HG02943 (cell line): Measurements from ENCODE around the gene CFAP20DC.
"Not testable (repeated sequence)": the region's sequence is repeated elsewhere in the genome, so short reads cannot be mapped to it uniquely, and the experiment has no call there.

Source experiments
- ATAC-seq: cut with Tn5 transposase; IDR thresholded peaks from one replicate; pipeline ENCODE4 v1.9.1; 2021; ENCODE audit warnings: mild to moderate bottlenecking, low read depth, moderate library complexity; ENCODE audit not compliant: unreplicated experiment

The CFAP20DC gene

DNA sequence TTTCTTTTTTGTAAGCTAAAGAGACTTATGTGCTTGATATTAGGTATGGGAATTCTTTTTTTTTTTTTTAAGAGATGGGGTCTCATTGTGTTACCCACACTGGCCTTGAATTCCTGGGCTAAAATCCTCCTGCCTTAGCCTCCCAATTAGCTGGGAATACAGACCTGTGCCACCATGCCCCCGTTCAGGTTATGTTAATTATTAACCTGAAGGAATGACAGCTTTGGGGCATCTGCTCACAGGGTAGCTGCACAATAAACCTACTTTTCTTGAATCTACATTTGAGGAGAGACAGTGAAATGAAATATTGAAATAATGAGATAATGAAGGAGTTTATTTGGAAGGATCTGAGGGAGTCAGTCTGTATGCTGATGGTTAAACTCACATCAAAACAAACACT, 225.0 kb downstream of the CFAP20DC start:
- ATAC-seq, result no peak

DNA sequence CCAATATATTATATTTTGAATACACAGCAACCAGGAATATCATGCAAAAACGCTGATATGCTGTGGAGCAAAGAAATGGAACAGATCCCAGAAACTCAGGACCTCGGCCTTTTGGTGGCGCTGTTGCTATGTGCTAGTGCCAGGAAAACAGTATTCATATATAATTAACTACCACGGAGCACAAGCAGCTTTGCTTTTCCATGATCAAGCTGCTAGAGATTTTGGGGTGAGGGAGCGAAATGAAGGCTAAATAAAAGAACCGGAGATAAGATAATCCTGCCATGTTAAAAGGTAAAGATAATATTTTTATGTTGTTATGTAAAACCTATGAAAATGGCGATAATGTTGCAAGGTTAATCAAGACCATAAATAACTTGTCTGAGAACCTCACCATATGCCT, 225.5 kb downstream of the CFAP20DC start:
- no peak for ATAC-seq

DNA sequence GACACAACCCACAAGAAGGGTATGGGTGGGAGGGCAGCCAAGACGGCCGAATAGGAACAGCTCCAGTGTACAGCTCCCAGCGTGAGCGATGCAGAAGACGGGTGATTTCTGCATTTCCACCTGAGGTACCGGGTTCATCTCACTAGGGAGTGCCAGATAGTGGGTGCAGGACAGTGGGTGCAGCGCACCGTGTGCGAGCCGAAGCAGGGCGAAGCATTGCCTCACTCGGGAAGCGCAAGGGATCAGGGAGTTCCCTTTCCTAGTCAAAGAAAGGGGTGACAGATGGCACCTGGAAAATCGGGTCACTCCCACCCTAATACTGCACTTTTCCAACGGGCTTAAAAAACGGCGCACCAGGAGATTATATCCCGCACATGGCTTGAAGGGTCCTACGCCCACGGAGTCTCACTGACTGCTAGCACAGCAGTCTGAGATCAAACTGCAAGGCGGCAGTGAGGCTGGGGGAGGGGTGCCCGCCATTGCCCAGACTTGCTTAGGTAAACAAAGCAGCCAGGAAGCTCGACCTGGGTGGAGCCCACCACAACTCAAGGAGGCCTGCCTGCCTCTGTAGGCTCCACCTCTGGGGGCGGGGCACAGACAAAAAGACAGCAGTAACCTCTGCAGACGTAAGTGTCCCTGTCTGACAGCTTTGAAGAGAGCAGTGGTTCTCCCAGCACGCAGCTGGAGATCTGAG, 243.1 kb downstream of the CFAP20DC start:
- not testable (repeated sequence) for ATAC-seq

DNA sequence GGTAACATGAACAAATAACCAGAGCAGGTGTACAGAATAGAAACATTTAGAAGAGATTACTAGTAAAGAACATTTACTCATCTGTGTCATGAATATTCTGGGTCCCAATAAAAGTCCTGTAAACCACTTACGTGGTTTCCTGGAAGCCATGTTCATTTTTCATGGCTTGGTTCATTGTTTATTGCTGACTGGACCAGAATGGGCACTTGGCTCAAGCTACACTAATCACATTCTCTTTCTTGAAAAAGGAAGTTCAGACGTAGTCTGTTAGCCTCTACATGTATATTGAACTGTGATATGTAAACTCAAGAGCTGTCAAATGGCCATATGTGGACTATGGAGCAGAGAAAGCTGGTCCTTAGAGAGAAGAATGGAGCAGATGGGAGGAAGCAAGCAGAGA, 244.9 kb downstream of the CFAP20DC start:
- ATAC-seq, result no peak

DNA sequence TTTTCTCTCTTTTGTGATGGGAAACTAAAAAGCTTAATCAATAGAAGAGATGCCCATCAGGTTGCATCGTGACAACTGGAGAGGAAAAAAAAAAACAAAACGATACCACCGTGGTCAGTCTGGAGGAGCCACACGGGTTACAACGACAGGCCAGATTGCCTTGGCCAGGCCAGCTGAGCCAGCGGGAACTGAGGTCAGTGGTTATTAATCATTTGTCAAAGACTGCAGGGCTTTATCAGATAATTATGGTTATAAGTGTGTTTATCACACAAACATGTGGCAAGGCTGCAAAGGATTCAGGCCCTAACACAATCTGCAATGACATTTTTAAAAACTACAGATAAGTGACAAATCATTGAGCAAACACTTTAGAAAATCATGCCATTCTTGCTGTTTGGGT, 248.3 kb downstream of the CFAP20DC start:
- ATAC-seq, result no peak

DNA sequence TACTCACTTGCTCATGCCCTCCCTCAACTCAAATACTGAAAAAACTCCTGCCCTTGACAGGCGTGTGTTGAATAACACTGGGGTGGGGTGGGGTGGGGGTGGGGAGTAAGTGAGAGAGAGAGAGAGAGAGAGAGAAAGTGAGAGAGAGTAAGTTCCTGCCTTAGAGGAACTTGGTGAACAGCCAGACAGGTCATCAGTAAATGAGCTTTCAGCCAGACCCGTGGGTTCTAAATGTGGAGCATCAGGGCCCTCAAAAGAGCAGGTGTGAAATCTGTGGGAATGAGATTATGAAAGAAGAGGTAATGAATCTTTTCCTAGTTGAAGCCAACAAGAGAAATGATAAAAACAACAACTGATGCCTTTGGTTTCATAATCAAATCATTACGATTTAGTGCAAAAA, 248.9 kb downstream of the CFAP20DC start:
- no peak for ATAC-seq

DNA sequence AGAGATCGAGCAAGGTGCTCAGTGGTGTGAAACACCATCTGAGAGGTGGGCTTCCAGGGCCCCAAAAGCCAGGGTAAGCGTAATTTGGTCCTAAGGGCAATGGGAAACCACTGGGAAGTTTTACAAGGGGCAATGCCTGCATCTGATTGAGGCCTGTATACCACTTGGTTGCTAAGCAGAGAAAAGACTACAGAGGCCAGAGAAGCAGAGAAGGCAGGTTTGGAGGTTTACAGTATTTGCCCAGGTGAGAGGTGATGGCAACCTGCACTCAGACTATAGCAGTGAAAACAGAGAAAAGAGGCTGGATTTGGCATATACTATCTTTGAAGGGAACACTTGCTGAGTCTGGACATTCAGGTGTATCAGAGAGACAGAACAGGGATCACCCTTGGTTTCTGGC, 249.8 kb downstream of the CFAP20DC start:
- ATAC-seq, result no peak

DNA sequence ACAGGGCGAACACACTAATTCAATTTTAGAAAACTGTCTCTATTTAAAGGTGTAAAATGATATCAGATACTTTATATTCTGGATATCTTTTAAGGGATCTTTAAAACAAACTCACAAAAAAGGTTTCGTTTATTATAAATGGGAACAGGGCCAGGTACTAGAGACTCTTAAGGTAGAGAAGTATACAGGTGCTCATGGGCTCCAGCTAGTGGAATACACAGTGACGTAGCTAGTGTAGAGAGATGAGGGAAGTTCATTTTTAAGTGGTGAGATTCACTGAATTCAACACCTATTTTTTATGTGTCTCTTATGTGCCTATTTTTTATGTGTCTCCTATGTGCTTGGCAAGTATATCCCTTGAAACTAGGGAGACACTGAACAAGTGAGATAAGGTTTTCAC, 250.6 kb downstream of the CFAP20DC start:
- no peak for ATAC-seq

DNA sequence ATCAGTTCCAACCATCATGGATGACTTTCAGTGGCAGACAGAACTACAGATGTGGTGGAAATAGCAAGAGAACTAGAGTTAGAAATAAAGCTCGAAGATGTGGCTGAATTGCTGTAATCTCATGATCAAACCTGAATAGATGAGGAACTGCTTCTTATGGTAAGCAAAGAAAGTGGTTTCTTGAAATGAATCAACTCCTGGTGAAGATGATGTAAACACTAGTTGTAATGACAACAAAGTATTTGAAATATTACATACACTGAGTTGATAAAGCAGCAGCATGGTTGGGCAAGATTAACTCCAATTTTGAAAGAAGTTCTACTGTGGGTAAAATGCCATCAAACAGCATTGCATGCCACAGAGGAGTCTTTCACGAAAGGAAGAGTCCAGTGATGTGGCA, 251.5 kb downstream of the CFAP20DC start:
- no peak for ATAC-seq

DNA sequence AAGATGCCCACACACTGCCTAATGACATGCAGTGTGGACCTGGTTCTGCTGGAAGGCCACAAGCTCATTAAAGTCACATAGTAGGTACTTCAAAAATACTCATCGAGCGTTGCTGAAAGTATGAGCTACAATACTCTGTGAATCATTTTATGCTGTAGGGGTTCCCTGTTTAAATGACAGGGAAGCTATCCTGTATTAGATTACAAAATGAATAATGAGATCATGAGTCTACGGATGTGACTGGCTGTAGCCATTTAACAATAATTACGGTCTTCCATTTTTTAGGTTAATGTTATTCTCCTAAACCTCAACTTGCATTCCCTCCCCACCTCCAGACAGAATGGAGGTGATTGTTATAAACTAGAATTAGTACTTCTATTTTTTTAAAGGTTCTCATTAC, 255.1 kb downstream of the CFAP20DC start:
- ATAC-seq, result no peak

DNA sequence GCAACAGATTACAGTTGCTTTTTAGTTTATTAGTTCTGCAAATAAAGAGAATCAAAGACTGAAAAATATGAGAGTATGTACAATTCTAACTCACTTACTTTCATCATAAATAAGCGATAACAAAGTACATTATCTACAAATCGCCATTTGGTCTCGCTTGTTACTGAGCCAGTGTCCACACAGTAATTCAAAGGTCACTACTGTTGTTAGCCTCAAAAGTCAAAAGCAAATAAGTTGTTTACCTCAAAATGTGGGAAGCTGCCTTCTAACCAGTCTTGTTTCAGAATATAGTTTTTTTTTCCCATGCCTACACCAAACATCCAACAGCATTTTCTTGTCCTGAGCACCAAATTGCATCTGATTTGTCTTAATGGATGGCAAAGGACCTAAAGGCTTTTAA, 255.9 kb downstream of the CFAP20DC start:
- no peak for ATAC-seq

DNA sequence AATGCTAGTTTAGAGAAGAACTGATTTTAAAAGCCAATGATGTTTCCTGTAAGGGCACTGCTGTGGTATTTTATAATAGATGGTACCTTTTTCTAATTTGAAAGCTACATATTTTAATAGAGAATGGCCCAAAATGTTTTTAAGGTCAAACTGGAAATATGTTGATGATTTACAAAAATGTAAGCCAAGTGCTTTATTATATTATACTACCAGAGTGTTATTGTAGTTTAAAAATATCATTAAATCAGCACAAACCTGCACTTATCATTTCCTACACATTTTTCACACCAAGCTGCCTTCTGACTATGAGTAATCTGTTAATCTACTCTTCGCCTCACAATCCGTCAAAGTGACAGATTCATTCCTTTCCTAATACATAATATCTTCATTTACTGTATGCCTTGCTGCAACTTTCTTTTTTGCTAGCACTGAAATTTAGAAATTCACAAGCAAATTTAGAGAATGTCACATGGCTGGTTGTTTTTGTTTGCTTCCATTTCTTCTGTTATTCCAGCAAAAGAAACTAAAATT, 256.8 kb downstream of the CFAP20DC start:
- ATAC-seq, result no peak

DNA sequence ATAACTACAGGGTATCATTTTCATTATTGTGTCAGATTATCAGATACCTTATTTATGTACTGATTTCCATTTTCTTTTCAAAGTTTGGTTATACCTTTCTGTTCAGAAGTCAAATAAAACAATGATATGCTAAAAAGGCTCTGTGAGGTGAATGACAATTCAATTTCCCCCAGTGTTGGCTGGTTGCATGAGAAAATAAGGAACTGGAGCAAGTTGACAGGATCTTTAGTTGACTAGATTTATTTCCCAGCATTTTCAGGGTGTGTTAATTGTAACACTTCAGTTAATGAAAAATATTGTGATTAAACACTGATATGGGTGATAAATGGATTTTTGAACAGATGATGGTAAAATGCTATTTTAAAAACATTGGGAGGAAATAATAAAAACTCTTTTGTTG, 260.4 kb downstream of the CFAP20DC start:
- no peak for ATAC-seq

DNA sequence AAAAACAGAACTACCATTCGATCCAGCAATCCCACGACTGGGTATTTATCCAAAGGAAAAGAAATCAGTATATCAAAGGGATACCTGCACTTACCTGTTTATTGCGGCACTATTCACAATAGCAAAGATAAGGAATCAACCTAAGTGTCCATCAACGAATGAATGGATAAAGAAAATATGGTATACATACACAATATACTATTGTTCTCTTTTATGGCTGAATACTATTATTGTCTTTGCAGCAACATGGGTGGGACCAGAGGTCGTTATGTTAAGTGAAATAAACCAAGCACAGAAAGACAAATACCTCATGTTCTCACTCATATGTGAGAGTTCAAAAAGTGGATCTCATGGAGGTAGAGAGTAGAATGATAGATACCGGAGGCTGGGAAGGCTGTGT, 264.9 kb downstream of the CFAP20DC start:
- ATAC-seq, result no peak

DNA sequence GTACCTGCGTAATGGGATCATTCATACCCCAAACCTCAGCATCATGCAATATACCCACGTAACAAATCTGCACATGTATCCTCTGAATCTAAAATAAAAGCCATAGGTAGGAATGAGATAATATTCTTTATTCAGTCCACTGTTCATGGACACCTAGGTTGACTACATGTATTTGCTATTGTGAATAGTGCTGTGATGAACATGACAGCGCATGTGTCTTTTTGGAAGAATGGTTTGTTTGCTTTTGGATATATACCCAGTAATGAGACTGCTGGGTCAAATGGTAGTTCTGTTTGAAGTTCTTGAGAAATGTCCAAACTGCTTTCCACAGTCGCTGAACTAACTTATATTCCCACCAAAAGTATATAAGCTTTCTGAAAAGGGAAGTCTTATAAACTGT, 265.4 kb downstream of the CFAP20DC start:
- no peak for ATAC-seq

DNA sequence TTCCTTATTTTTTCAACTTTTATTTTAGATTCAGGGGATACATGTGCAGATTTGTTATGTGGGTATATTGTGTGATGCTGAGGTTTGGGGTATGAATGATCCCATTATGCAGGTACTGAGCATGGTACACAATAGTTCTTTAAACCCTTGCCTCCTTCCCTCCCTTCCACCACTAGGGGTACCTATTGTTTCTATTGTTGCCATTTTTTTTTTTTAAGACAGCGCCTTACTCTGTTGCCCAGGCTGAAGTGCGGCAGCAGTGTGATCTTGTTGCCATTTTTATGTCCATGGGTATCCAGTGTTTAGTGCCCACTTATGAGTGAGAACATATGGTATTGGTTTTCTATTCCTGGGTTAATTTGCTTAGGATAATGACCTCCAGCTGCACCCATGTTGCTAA, 266.0 kb downstream of the CFAP20DC start:
- no peak for ATAC-seq

DNA sequence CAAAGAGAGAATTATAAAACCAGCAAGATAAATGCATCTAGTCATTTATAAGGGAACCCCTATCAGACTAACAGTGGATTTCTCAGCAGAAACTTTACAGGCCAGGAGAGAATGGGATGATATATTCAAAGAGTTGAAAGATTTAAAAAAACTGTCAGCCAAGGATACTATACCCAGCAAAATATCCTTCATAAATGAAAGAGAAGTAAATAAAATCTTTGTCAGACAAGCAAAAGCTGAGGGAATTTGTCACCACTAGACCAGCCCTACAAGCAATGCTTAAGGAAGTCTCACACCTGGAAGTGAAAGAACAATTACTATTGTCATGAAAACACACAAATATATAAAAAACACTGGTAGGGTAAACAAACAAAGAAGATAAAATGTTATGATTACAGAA, 269.9 kb downstream of the CFAP20DC start:
- no peak for ATAC-seq

DNA sequence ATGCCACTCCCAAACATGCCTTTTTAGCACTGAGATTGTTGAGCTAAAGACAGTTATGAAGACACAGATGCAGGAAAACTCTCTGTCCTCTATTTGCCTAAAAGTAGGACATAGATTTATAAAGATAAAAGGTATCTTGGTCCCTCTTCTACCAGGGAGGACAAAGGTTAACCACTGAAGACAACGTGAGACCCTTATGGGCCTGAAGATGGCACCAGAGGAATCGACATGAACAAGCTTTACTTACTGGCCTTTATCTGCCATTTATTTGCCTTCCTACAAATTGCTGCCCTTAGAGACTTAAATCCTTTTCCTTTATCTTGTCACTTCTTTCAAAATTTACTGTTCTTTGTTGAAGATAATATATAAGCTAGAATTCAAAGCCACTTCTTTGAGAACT, 273.6 kb downstream of the CFAP20DC start:
- ATAC-seq, result no peak

DNA sequence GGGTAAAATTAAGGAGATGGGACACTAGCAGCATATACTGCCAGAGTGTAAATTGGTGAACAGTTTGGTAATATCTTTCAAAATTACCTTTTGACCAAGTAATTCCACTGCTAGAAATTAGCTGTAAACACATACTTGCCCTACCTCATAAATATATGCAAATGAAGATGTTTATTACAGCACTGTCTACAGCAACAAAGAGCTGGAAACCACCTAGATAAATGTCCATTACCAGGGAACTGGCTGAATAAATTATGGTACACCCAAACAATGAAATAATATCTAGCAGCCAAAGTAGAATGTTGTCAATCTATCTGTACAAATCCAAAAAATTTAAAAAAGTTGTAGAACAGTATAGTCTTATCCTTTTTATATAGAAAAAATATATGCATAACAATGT, 277.4 kb downstream of the CFAP20DC start:
- ATAC-seq, result no peak

DNA sequence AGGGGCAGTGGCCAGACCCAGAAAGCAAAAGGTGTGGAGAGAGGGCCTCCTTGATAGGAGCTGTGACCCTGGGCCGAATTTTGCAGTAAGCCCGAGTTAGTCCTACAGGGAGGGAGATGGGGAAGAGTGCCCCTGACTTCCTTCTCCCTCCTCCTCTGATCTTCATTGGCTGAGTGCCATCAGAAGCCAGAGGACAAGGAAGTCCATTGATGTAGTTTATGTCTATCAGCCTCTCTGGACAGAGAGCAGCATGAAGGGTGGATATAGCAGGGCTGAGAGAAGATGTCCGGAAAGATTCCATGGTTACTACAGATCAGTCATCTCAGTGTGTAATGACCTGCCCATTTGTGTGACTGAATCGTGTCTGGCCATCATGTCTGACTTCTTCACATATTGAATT, 280.8 kb downstream of the CFAP20DC start:
- ATAC-seq, result no peak

DNA sequence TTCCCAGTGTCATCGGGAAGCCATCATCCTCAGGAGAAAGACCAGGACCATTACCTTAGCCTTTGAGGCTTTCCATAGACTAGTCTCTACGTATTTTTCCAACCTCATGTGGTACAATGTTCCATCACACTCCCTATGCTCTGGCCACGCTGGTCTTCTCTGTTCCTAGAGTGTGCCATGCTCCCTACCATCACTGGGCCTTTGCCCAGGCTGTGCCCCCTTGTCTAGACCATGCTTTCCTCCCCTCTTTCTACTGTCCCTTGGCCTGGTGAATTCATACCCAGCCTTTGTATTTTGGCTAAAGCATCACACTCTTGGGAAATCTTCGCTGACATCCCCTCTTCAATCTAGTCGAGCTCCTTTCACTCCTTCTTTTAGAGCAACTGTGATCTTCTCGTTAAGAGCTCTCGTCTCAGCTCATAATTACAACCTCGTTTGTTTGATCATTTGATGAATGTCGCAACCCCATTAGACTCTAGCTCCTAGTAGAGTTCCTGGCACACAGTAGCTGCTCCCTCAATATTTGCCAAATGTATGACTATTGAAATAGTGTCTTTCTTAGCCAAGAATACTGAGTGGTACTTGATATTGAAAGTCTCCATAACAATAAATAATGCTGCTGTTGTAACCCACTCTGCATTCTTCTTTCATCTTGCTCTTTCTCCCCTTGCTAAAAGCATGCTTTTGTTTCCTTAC, 283.1 kb downstream of the CFAP20DC start:
- no peak for ATAC-seq

DNA sequence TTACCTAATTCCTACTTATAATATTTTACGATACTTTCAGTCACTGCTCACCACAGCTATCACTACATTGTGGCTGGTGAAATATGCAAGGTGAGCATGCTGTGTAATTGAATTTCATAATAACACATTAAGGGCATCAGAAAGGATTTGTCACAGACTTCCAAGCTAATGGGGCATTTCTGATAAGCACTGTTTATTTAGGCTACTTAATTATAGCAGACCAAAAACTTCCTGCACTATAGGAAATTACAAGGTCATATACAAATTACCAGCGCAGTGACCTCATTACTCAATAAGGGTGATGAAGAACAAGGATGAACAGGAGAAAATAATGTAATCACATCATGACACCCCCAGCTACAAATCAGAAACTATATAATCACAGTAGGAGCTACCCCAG, 294.7 kb downstream of the CFAP20DC start:
- no peak for ATAC-seq
